Choroid plexus epithelial cell (primary cell): ENCODE measurements around the gene STK11IP.

ENCODE experiments used
- DNase-seq: peaks from one replicate; pipeline ENCODE4 v3.0.0-alpha.2; 2010; ENCODE audit warnings: low read depth
- H3K4me3 ChIP-seq: 2 replicates; pipeline ENCODE4 v1.5.1; 2011; ENCODE audit warnings: low read depth, mild to moderate bottlenecking, control low read depth, low read length, moderate library complexity
- CTCF ChIP-seq: conservative IDR thresholded peaks from 2 replicates; pipeline ENCODE4 v1.5.1; 2011; ENCODE audit warnings: low read depth, mild to moderate bottlenecking, control low read depth, inconsistent platforms, low read length, moderate library complexity

The STK11IP gene

GRCh38 chr2:219607931-219608330 lies 10.3 kb downstream of the STK11IP start:
- no peak overlapping the region for H3K4me3 ChIP-seq
- no peak for DNase-seq
- TF ChIP-seq CTCF, result no peak

- no peak for DNase-seq
- no peak for TF ChIP-seq CTCF
- H3K4me3 ChIP-seq, result no peak overlapping the region
Measured at GRCh38 chr2:219608399-219608964, 10.8 kb downstream of the STK11IP start.

- no peak for DNase-seq
- TF ChIP-seq CTCF, result no peak
- H3K4me3 ChIP-seq, result no peak overlapping the region
Measured at GRCh38 chr2:219609149-219609750, 11.6 kb downstream of the STK11IP start.

GRCh38 chr2:219611306-219611705 lies 13.6 kb downstream of the STK11IP start:
- DNase-seq, result no peak
- H3K4me3 ChIP-seq, result no peak overlapping the region
- TF ChIP-seq CTCF, result no peak

GRCh38 chr2:219611866-219612576 lies 14.4 kb downstream of the STK11IP start:
- no peak overlapping the region for H3K4me3 ChIP-seq
- TF ChIP-seq CTCF, result no peak
- DNase-seq, result no peak

- no peak for DNase-seq
- TF ChIP-seq CTCF, result no peak
- no peak overlapping the region for H3K4me3 ChIP-seq
Measured at GRCh38 chr2:219612577-219613286, 15.1 kb downstream of the STK11IP start.
